Cardiac muscle cell (in vitro differentiated cells and primary cell): ENCODE results near the gene CSMD2. TPM values are rescaled to one million over a fixed set of nuclear protein-coding genes. Genes with fewer than 3 reads are reported as not detected.

Source experiments
- DNase-seq, 2 donors: peaks; one replicate each; pipeline versions ENCODE4 v3.0.0 to v3.0.0-alpha.2; 2010 to 2017; ENCODE audit warnings: low read depth in 1 of 2, low spot score in 1 of 2
- H3K27ac ChIP-seq: fragments of 200-600 bp; sonication (generic); 2 replicates; pipeline ENCODE4 v1.5.1; 2016
- H3K27me3 ChIP-seq: fragments of 200-600 bp; sonication (generic); 2 replicates; pipeline ENCODE4 v1.6.0; 2016; ENCODE audit warnings: control low read depth
- H3K36me3 ChIP-seq: fragments of 200-600 bp; sonication (generic); 2 replicates; pipeline ENCODE4 v1.5.1; 2016; ENCODE audit warnings: control low read depth
- H3K4me1 ChIP-seq: fragments of 200-600 bp; sonication (generic); 2 replicates; pipeline ENCODE4 v1.8.1; 2017; ENCODE audit warnings: low read depth, mild to moderate bottlenecking, mixed run types
- H3K4me3 ChIP-seq: fragments of 200-600 bp; sonication (generic); 2 replicates; pipeline ENCODE4 v1.5.1; 2016; ENCODE audit warnings: mild to moderate bottlenecking
- H3K9me3 ChIP-seq: fragments of 200-600 bp; sonication (generic); 2 replicates; pipeline ENCODE4 v1.5.1; 2017; ENCODE audit warnings: low read depth, mild to moderate bottlenecking, control low read depth
- polyA plus RNA-seq: library from polyadenylated mRNA; unstranded; fragments of >200 nt; fragmentation: Nextera tagmentation; extraction: Ambion mirVana; gene quantifications from 2 replicates; pipeline ENCODE4 v1.2.1, GENCODE V29; 2016
- total RNA-seq: library from RNA; depleted of rRNA; stranded (reverse); fragments of >200 nt; gene quantifications from 2 replicates; pipeline ENCODE4 v1.2.3, GENCODE V29; 2016
- TF ChIP-seq, protein P1 (sequence below): IDR thresholded peaks from 2 replicates; pipeline ENCODE4 v1.5.1; 2012; ENCODE audit warnings: low read depth, mild to moderate bottlenecking, low read length

The CSMD2 gene
- total and polyA plus RNA-seq, 2 experiments from 2014 or later: 0.24 TPM; not detected in 1

DNA sequence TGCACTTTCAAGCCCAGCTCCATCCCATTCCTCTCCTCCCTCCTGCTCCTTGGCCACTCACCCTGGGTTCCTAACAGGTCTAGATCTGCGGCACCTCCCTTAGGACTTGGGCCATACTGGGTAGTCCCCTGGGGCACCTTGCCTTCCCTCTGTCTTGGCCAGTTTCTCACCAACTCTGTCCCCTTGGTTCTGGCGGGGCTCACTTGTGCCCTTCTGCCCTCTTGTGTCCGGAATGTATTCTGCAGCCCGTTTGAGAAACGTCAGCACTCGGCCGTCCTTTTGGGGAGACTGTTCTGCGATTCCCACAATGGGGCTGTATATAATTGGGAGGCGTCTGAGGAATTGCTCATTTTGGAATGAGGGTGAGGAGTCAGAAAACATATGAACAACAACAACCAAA lies 530.2 kb downstream of the CSMD2 start:
- TF ChIP-seq, protein P1, sequence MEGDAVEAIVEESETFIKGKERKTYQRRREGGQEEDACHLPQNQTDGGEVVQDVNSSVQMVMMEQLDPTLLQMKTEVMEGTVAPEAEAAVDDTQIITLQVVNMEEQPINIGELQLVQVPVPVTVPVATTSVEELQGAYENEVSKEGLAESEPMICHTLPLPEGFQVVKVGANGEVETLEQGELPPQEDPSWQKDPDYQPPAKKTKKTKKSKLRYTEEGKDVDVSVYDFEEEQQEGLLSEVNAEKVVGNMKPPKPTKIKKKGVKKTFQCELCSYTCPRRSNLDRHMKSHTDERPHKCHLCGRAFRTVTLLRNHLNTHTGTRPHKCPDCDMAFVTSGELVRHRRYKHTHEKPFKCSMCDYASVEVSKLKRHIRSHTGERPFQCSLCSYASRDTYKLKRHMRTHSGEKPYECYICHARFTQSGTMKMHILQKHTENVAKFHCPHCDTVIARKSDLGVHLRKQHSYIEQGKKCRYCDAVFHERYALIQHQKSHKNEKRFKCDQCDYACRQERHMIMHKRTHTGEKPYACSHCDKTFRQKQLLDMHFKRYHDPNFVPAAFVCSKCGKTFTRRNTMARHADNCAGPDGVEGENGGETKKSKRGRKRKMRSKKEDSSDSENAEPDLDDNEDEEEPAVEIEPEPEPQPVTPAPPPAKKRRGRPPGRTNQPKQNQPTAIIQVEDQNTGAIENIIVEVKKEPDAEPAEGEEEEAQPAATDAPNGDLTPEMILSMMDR: peak; percentile 70
- no peaks in the 10 kb centered on the region for H3K27me3 ChIP-seq
- H3K9me3 ChIP-seq: no peaks in the 10 kb centered on the region
- peak; percentile 36 to 62 for DNase-seq
- no peaks in the 10 kb centered on the region for H3K4me1 ChIP-seq
- H3K27ac ChIP-seq: no peak overlapping the region
- no peak overlapping the region for H3K4me3 ChIP-seq
- no peaks in the 10 kb centered on the region for H3K36me3 ChIP-seq

DNA sequence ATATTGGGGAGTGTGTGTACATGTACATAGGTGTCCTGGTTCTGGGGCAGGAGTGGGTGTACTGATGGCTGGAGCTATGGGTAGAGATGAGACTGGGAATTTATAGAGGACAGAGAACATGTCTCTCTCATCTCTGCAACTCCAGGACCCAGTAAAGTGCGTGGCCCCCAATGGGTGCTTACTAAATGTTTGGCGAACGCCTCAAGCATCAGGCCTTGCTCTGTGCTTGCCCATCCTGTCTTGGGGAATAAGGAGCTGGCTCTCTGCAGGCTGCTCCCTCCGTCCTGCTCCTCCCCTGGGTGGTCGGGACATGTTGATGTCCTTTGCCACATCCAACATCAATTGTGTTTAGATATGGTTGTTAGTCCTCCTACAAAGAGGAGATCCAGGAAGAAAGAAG lies 530.9 kb downstream of the CSMD2 start:
- H3K9me3 ChIP-seq: no peaks in the 10 kb centered on the region
- H3K4me1 ChIP-seq: no peaks in the 10 kb centered on the region
- DNase-seq: no peak
- no peak overlapping the region for H3K27ac ChIP-seq
- TF ChIP-seq, protein P1: no peak
- H3K36me3 ChIP-seq: no peaks in the 10 kb centered on the region
- H3K27me3 ChIP-seq: no peaks in the 10 kb centered on the region
- no peak overlapping the region for H3K4me3 ChIP-seq

DNA sequence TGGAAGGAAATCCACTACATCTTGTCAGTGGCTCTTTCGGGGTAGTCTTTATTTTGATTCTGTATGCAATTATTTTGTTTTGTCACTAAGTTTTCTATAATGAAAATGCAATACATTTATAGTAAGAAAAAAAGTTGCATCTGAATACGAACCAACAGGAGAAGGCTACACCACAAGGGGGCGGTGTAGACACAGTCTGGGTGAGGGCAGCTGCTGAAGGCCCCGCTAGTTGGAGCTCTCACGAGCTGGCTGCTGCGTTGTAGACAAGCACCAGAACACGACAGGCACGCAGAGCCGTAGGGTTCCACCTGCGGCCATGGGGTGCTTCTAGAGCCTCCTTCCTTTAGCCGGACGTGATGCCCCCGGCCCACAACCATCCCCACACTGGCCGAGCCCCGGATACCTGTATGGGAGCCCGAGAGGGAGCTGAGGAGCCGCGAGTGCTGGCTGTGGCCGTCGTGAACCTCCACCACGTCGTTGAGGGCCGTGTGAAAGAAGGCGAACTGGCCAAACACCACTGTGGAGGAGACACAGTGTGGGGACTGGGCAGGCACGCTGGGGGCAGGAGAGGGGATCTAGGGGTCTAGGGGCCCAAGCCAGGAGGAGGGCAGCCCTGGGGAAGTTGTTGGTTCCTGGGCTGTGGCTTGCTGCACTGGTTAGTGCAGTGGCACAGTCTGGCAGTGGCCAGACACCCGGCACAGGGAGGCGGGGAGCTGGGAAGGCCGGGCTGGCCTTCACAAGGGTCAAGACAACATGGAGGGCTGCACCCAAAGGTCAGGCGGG lies 531.8 kb downstream of the CSMD2 start:
- H3K9me3 ChIP-seq: no peaks in the 10 kb centered on the region
- no peak overlapping the region for H3K27ac ChIP-seq
- no peaks in the 10 kb centered on the region for H3K4me1 ChIP-seq
- no peak overlapping the region for H3K4me3 ChIP-seq
- H3K27me3 ChIP-seq: no peaks in the 10 kb centered on the region
- peak; percentile 89 to 94 for DNase-seq
- no peaks in the 10 kb centered on the region for H3K36me3 ChIP-seq
- TF ChIP-seq, protein P1: peak; percentile 100

DNA sequence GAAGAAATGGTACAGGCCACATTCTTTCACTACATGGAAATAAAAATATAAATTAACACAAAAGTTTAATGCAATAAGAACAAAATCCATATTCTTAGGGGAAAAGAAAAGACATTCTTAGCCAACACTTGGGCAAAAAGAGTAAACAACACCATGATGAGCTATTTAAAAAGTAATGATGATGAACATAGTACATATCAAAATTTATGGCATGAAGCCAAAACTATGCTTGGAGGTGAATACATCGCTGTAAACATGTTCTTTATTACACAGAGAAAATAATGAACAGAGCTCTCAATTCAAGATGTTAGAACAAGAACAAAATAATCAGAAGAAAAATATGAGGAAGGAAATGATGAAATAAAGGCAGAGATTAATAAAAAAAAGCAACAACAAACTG lies 534.3 kb downstream of the CSMD2 start:
- no peak overlapping the region for H3K27ac ChIP-seq
- no peaks in the 10 kb centered on the region for H3K4me1 ChIP-seq
- no peak for DNase-seq
- TF ChIP-seq, protein P1: no peak
- no peaks in the 10 kb centered on the region for H3K36me3 ChIP-seq
- H3K9me3 ChIP-seq: no peaks in the 10 kb centered on the region
- no peak overlapping the region for H3K4me3 ChIP-seq
- H3K27me3 ChIP-seq: no peaks in the 10 kb centered on the region

- Histone ChIP-seq H3K9me3 (no peaks in the 10 kb centered on the region), H3K36me3 (no peaks in the 10 kb centered on the region), H3K4me3 (no peak overlapping the region), H3K4me1 (no peaks in the 10 kb centered on the region), H3K27ac (no peak overlapping the region), H3K27me3 (no peaks in the 10 kb centered on the region)
- TF ChIP-seq, protein P1: no peak
- DNase-seq: no peak
These were observed 538.2 kb downstream of the CSMD2 start for GRCh38 chr1:33626801-33627200.
